ENCODE results near the gene SMYD3.

- TF ChIP-seq CTCF (IDR thresholded peaks at IDR 0.05) (no peak), POLR2A (IDR thresholded peaks at IDR 0.05) (no peak)
Measured at GRCh38 chr1:245923215-245923614, 583.9 kb downstream of the SMYD3 start.
